CD14-positive monocyte (primary cell): Measurements from ENCODE around the gene POMT2. TPM values are rescaled to one million over a fixed set of nuclear protein-coding genes. Genes with fewer than 3 reads are reported as not detected.

Experiments used
- DNase-seq, 3 donors: peaks; one replicate each; pipeline ENCODE4 v3.0.0-alpha.2; 2011 to 2022
- H2AFZ ChIP-seq: 2 replicates; pipeline ENCODE4 v1.6.0; 2012; ENCODE audit warnings: mild to moderate bottlenecking, low read depth, low read length, inconsistent platforms; ENCODE audit not compliant: insufficient read depth, poor library complexity, severe bottlenecking
- H3K27ac ChIP-seq, 2 donors: 1 replicate in 1 of 2; 2 replicates in 1 of 2; pipeline ENCODE4 v1.5.1; 2012 to 2013; ENCODE audit warnings: low read length in 2 of 2, control low read depth in 1 of 2, inconsistent platforms in 1 of 2, low read depth in 1 of 2, mild to moderate bottlenecking in 1 of 2
- H3K27me3 ChIP-seq, 2 donors: one replicate each; pipeline versions ENCODE4 v1.6.0 to v1.6.1; 2011 to 2013; ENCODE audit warnings: low read length in 2 of 2; ENCODE audit not compliant: control insufficient read depth in 2 of 2, insufficient read depth in 2 of 2
- H3K36me3 ChIP-seq, 2 donors: replicated peaks in 1 of 2; 1 replicate in 1 of 2; 2 replicates in 1 of 2; pipeline versions ENCODE4 v1.5.1 to v1.6.1; 2012 to 2013; ENCODE audit warnings: low read length in 2 of 2, control low read depth in 1 of 2, inconsistent platforms in 1 of 2, mild to moderate bottlenecking in 1 of 2; ENCODE audit not compliant: insufficient read depth in 2 of 2, control insufficient read depth in 1 of 2
- H3K4me1 ChIP-seq, 2 donors: 1 replicate in 1 of 2; 2 replicates in 1 of 2; pipeline versions ENCODE4 v1.5.1 to v1.6.1; 2012 to 2013; ENCODE audit warnings: low read length in 2 of 2, control low read depth in 1 of 2, inconsistent platforms in 1 of 2, mild to moderate bottlenecking in 1 of 2, moderate library complexity in 1 of 2; ENCODE audit not compliant: insufficient read depth in 2 of 2, control insufficient read depth in 1 of 2
- H3K4me2 ChIP-seq: replicated peaks from 2 replicates; pipeline ENCODE3; 2012; ENCODE audit warnings: low read length, moderate library complexity, mild to moderate bottlenecking; ENCODE audit not compliant: poor library complexity, severe bottlenecking; ENCODE audit errors: extremely low read depth
- H3K4me3 ChIP-seq, 3 experiments: fragments of 200-600 bp in 1 of 3; sonication (generic) in 1 of 3; replicated peaks in 1 of 3; 1 replicate in 2 of 3; 2 replicates in 1 of 3; pipeline ENCODE4 v1.5.1; 2011 to 2013; ENCODE audit warnings: low read length in 3 of 3, mild to moderate bottlenecking in 3 of 3, control low read depth in 2 of 3, low read depth in 2 of 3, inconsistent platforms in 1 of 3, moderate library complexity in 1 of 3
- H3K79me2 ChIP-seq: 2 replicates; pipeline ENCODE4 v1.6.0; 2012; ENCODE audit warnings: mild to moderate bottlenecking, control low read depth, inconsistent platforms, low read length, moderate library complexity; ENCODE audit not compliant: insufficient read depth
- H3K9ac ChIP-seq: 2 replicates; pipeline ENCODE4 v1.6.0; 2017; ENCODE audit warnings: low read length, mild to moderate bottlenecking; ENCODE audit not compliant: insufficient read depth, poor library complexity, severe bottlenecking
- H3K9me3 ChIP-seq, 2 donors: replicated peaks in 1 of 2; 1 replicate in 1 of 2; 2 replicates in 1 of 2; pipeline versions ENCODE4 v1.5.1 to v1.6.1; 2012 to 2013; ENCODE audit warnings: low read length in 2 of 2, control low read depth in 1 of 2; ENCODE audit not compliant: control insufficient read depth in 1 of 2, insufficient read depth in 1 of 2
- H4K20me1 ChIP-seq: 2 replicates; pipeline ENCODE4 v1.6.0; 2012; ENCODE audit warnings: mild to moderate bottlenecking, low read length, control low read depth, moderate library complexity; ENCODE audit not compliant: insufficient read depth
- H3K27ac Mint-ChIP-seq, 7 donors: one replicate each; pipeline ENCODE4 v1.8.0; 2020; ENCODE audit warnings: mild to moderate bottlenecking in 7 of 7, mixed read lengths in 7 of 7, moderate library complexity in 6 of 7, inconsistent platforms in 2 of 7
- H3K27me3 Mint-ChIP-seq, 3 donors: one replicate each; pipeline ENCODE4 v1.8.0; 2021 to 2022; ENCODE audit warnings: low read depth in 3 of 3, mild to moderate bottlenecking in 3 of 3, mixed read lengths in 3 of 3, moderate library complexity in 3 of 3, inconsistent platforms in 1 of 3
- H3K36me3 Mint-ChIP-seq, 2 donors: one replicate each; pipeline ENCODE4 v1.8.0; 2020; ENCODE audit warnings: mixed read lengths in 2 of 2, inconsistent platforms in 1 of 2, mild to moderate bottlenecking in 1 of 2
- H3K4me1 Mint-ChIP-seq: one replicate; pipeline ENCODE4 v1.8.0; 2020; ENCODE audit warnings: mild to moderate bottlenecking, mixed read lengths
- H3K4me3 Mint-ChIP-seq, 2 donors: one replicate each; pipeline ENCODE4 v1.8.0; 2020; ENCODE audit warnings: mild to moderate bottlenecking in 2 of 2, mixed read lengths in 2 of 2, moderate library complexity in 1 of 2
- H3K9me3 Mint-ChIP-seq, 7 donors: one replicate each; pipeline ENCODE4 v1.8.0; 2020 to 2022; ENCODE audit warnings: mixed read lengths in 7 of 7, mild to moderate bottlenecking in 6 of 7, moderate library complexity in 6 of 7, inconsistent platforms in 2 of 7
- WGBS: methylation state at CpG from one replicate; pipeline ENCODE4 v1.1.5; 2013; ENCODE audit warnings: missing lambda C conversion rate; ENCODE audit not compliant: insufficient coverage; 5-methylcytosine and 5-hydroxymethylcytosine counted together
- intact Hi-C, 2 donors: fragments of 100-400 bp; cut with micrococcal nuclease; formaldehyde crosslinking; loops; one replicate each; pipeline versions ENCODE4 v1.15.0 to v1.15.1; 2023
- polyA plus RNA-seq, 3 donors: library from polyadenylated mRNA; depleted of rRNA in 1 of 3; unstranded in 2 of 3; stranded (reverse) in 1 of 3; fragments of 300-500 nt in 2 of 3; fragments of >200 nt in 1 of 3; fragmentation: Illumina TruSeq in 2 of 3; gene quantifications; 1 replicate in 2 of 3; 2 replicates in 1 of 3; pipeline ENCODE4 v1.2.3, GENCODE V29; 2012 to 2021
- small RNA-seq: library from RNA; depleted of rRNA; stranded (forward); fragments of <200 nt; gene quantifications from one replicate; pipeline ENCODE3, GENCODE V24; 2012; ENCODE audit warnings: low read depth; ENCODE audit not compliant: insufficient read length
- TF ChIP-seq, protein P1 (sequence below): fragments of 200-600 bp; IDR thresholded peaks from one replicate; pipeline ENCODE4 v1.8.0; 2022; ENCODE audit warnings: antibody characterized with exemption, mild to moderate bottlenecking

Gene POMT2
- polyA plus RNA-seq, 3 donors = 1.5 to 8.9 (median 1.8) TPM

DNA sequence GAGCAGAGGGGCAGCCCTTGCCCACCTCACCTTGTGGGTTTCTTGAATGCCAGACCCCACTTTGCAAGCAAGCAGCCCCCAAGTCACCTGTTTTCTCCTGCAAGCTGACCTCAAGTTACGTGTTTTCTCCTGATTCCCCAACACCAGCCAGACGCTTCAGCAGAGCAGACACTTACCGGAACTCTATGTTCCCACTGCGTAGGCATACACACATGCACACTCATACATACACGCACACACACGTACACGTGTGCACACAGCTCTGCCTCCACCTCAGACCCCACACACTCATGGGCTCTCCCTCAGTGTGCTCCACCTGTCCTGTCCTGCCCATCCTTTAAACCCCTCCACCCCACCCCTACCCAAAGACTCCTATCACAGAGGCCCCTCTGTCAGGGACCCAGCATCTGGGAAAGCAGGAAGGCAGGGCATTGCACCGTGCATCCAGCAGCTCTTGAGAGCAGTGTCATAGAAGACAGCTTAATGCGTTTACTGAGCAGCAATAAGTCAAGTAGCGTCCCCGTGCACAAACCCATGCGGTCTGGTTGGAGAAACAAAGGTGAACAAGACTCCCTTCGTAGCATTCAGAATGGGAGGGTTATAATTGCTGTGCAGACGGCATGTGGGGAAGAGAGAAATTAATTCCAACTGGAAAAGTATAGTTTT lies 94.7 kb downstream of the POMT2 start:
- Histone ChIP-seq H3K4me1 (no peaks in the 10 kb centered on the region), H2AFZ (no peak overlapping the region), H3K36me3 (no peaks in the 10 kb centered on the region), H3K9me3 (no peaks in the 10 kb centered on the region), H3K4me2 (no peak overlapping the region), H3K79me2 (no peaks in the 10 kb centered on the region), H3K4me3 (no peak overlapping the region), H4K20me1 (no peaks in the 10 kb centered on the region), H3K27me3 (no peaks in the 10 kb centered on the region), H3K27ac (no peak overlapping the region), H3K9ac (no peak overlapping the region)
- intact Hi-C loops = no loop called here
- H3K36me3 Mint-ChIP-seq = no peaks in the 10 kb centered on the region
- no peak overlapping the region for H3K27ac Mint-ChIP-seq
- DNase-seq = no peak
- H3K4me3 Mint-ChIP-seq = no peak overlapping the region
- WGBS = 88% methylated on average over 14 of the region's 14 CpGs
- H3K9me3 Mint-ChIP-seq = peaks cover 0 to 2% (median 0%) of the 10 kb centered on the region in 7 donors
- TF ChIP-seq, protein P1, sequence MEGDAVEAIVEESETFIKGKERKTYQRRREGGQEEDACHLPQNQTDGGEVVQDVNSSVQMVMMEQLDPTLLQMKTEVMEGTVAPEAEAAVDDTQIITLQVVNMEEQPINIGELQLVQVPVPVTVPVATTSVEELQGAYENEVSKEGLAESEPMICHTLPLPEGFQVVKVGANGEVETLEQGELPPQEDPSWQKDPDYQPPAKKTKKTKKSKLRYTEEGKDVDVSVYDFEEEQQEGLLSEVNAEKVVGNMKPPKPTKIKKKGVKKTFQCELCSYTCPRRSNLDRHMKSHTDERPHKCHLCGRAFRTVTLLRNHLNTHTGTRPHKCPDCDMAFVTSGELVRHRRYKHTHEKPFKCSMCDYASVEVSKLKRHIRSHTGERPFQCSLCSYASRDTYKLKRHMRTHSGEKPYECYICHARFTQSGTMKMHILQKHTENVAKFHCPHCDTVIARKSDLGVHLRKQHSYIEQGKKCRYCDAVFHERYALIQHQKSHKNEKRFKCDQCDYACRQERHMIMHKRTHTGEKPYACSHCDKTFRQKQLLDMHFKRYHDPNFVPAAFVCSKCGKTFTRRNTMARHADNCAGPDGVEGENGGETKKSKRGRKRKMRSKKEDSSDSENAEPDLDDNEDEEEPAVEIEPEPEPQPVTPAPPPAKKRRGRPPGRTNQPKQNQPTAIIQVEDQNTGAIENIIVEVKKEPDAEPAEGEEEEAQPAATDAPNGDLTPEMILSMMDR = no peak
- no peaks in the 10 kb centered on the region for H3K4me1 Mint-ChIP-seq
- peaks cover 0 to 6% (median 2%) of the 10 kb centered on the region in 3 donors for H3K27me3 Mint-ChIP-seq

DNA sequence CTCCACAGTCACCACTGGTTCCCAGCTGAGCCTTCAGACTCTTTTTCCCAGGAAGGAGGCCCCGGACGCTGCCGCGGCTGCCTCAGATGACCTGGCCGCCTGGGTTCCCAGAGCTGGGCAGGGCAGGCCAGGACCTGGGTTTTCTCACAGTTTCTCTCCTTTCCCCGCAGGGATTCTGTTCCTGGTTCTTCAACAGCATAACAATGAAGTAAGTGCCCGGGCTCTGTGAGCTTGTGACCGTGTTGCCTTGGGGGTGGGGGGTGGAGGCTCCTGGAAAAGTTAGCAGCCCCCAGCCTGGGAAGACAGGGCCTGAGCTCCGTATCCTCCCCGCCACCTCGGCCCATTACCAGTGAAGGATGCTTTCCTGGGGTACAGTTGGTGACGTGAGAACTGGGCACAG lies 95.4 kb downstream of the POMT2 start:
- Histone ChIP-seq H3K9me3 (no peaks in the 10 kb centered on the region), H3K27me3 (no peaks in the 10 kb centered on the region), H2AFZ (no peak overlapping the region), H3K9ac (no peak overlapping the region), H3K4me3 (no peak overlapping the region), H3K27ac (no peak overlapping the region), H3K36me3 (no peaks in the 10 kb centered on the region), H3K79me2 (no peaks in the 10 kb centered on the region), H3K4me2 (no peak overlapping the region), H3K4me1 (no peaks in the 10 kb centered on the region), H4K20me1 (no peaks in the 10 kb centered on the region)
- Mint-ChIP-seq H3K4me1 (no peaks in the 10 kb centered on the region), H3K27ac (no peak overlapping the region), H3K4me3 (no peak overlapping the region), H3K36me3 (no peaks in the 10 kb centered on the region), H3K27me3 (peaks cover under 1 to 6% (median 2%) of the 10 kb centered on the region in 3 donors), H3K9me3 (peaks cover 0 to 1% (median 0%) of the 10 kb centered on the region in 7 donors)
- no peak for DNase-seq
- intact Hi-C loops = no loop called here
- WGBS = 86% methylated on average over 11 of the region's 12 CpGs
- TF ChIP-seq, protein P1 = no peak

Small RNA genes within 50 kb of the gene (small RNA-seq; reads per million reads assigned to genes)
- gene MIR1260A = not detected

Other genes starting within 250 kb of the POMT2 start
- 10 to 100 TPM in 1 of 3 donors, 1 to 10 TPM in 2; 4.4 to 11.2 (median 7.0) TPM for gene CIPC, start 222.6 kb downstream of the POMT2 start, polyA plus RNA-seq
- gene ZDHHC22, start 179.1 kb downstream of the POMT2 start, polyA plus RNA-seq = not detected
- 1 to 10 TPM in 1 of 3 donors, under 1 TPM in 1, not detected in 1; 0.78 to 4.4 TPM for gene TMEM63C, start 139.1 kb downstream of the POMT2 start, polyA plus RNA-seq
- not detected for gene NGB, start 49.7 kb downstream of the POMT2 start, polyA plus RNA-seq
- gene GSTZ1, start 153 bp upstream of the POMT2 start, polyA plus RNA-seq = 10 to 100 TPM; 12.8 to 16.4 (median 15.3) TPM
- 1 to 10 TPM; 5.4 to 6.2 (median 6.1) TPM for gene TMED8, start 56.2 kb upstream of the POMT2 start, polyA plus RNA-seq
- gene SAMD15, start 56.5 kb upstream of the POMT2 start, polyA plus RNA-seq = under 1 TPM in 2 of 3 donors, not detected in 1; 0.08 to 0.65 TPM
- under 1 TPM in 1 of 3 donors, not detected in 2; 0.39 TPM for gene NOXRED1, start 102.6 kb upstream of the POMT2 start, polyA plus RNA-seq
- gene VIPAS39, start 136.7 kb upstream of the POMT2 start, polyA plus RNA-seq = 10 to 100 TPM in 2 of 3 donors, 1 to 10 TPM in 1; 8.1 to 17.8 (median 10.8) TPM
- gene AHSA1, start 137.2 kb upstream of the POMT2 start, polyA plus RNA-seq = 10 to 100 TPM; 59.5 to 72.5 (median 71.5) TPM
- not detected for gene ISM2, start 177.9 kb upstream of the POMT2 start, polyA plus RNA-seq